Caki2 (cell line): ENCODE results near the gene MED12L. TPM values are rescaled to one million over a fixed set of nuclear protein-coding genes. Genes with fewer than 3 reads are reported as not detected.

Source experiments
- DNase-seq: peaks from one replicate; pipeline ENCODE4 v3.0.0-alpha.2; 2015; ENCODE audit warnings: low read depth
- in situ Hi-C: cut with HindIII; loops from 2 replicates; pipeline ENCODE4 v1.10.0; 2016; ENCODE audit warnings: low sequenced_read_pairs, low pct_unique_long_range_greater_than_20kb, mixed read lengths
- total RNA-seq: library from RNA; depleted of rRNA; stranded (reverse); fragments of >200 nt; shearing (Covaris generic); gene quantifications from 2 replicates; pipeline ENCODE4 v1.2.3, GENCODE V29; 2014; ENCODE audit warnings: low replicate concordance

MED12L gene
- total RNA-seq, 1 experiment from 2014 or later: 0.24 TPM

GRCh38 chr3:151398895-151399294 lies 313.4 kb downstream of the MED12L start:
- no peak for DNase-seq

GRCh38 chr3:151400341-151400740 lies 314.9 kb downstream of the MED12L start:
- DNase-seq: no peak
- in situ Hi-C loops: no loop called here

More at GRCh38 chr3:151398895-151399294, 313.4 kb downstream of the MED12L start:
- in situ Hi-C loops: no loop called here

GRCh38 chr3:151402349-151402748 lies 316.9 kb downstream of the MED12L start:
- in situ Hi-C loops: no loop called here
- no peak for DNase-seq

GRCh38 chr3:151403246-151403645 lies 317.8 kb downstream of the MED12L start:
- in situ Hi-C loops: no loop called here

GRCh38 chr3:151404316-151404715 lies 318.9 kb downstream of the MED12L start:
- in situ Hi-C loops: no loop called here
- DNase-seq: peak; percentile 12

More at GRCh38 chr3:151403246-151403645, 317.8 kb downstream of the MED12L start:
- DNase-seq: peak; percentile 7

- in situ Hi-C loops: no loop called here
Observed at GRCh38 chr3:151407928-151408327, 322.5 kb downstream of the MED12L start.

GRCh38 chr3:151410891-151411559 lies 325.6 kb downstream of the MED12L start:
- in situ Hi-C loops: no loop called here
- no peak for DNase-seq

More at GRCh38 chr3:151407928-151408327, 322.5 kb downstream of the MED12L start:
- no peak for DNase-seq

GRCh38 chr3:151412989-151413388 lies 327.5 kb downstream of the MED12L start:
- no peak for DNase-seq
- in situ Hi-C loops: no loop called here

- DNase-seq: no peak
- in situ Hi-C loops: no loop called here
Observed at GRCh38 chr3:151415289-151415688, 329.8 kb downstream of the MED12L start.

GRCh38 chr3:151419806-151420205 lies 334.3 kb downstream of the MED12L start:
- in situ Hi-C loops: no loop called here
- no peak for DNase-seq

- no peak for DNase-seq
- in situ Hi-C loops: no loop called here
Observed at GRCh38 chr3:151421938-151422337, 336.5 kb downstream of the MED12L start.

- in situ Hi-C loops: no loop called here
- DNase-seq: no peak
Observed at GRCh38 chr3:151423091-151423490, 337.6 kb downstream of the MED12L start.

GRCh38 chr3:151425627-151426340 lies 340.3 kb downstream of the MED12L start:
- DNase-seq: no peak
- in situ Hi-C loops: no loop called here

- no peak for DNase-seq
- in situ Hi-C loops: no loop called here
Observed at GRCh38 chr3:151426341-151426657, 340.8 kb downstream of the MED12L start.

- DNase-seq: no peak
- in situ Hi-C loops: no loop called here
Observed at GRCh38 chr3:151428386-151428785, 342.9 kb downstream of the MED12L start.

GRCh38 chr3:151430821-151431484 lies 345.5 kb downstream of the MED12L start:
- in situ Hi-C loops: no loop called here
- DNase-seq: no peak

- DNase-seq: no peak
- in situ Hi-C loops: no loop called here
Observed at GRCh38 chr3:151431940-151432339, 346.5 kb downstream of the MED12L start.

GRCh38 chr3:151432616-151433372 lies 347.3 kb downstream of the MED12L start:
- in situ Hi-C loops: no loop called here
- no peak for DNase-seq
